Esophagus muscularis mucosa (tissue), 4 donors: ENCODE results near the gene TOR2A. TPM values are rescaled to one million over a fixed set of nuclear protein-coding genes. Genes with fewer than 3 reads are reported as not detected.

Source experiments
- DNase-seq: peaks from one replicate; pipeline ENCODE4 v3.0.0-alpha.2; 2017; ENCODE audit errors: extremely low spot score
- H3K27ac ChIP-seq, 4 donors: fragments of 200-600 bp; sonication (generic); replicated peaks in 1 of 4; 1 replicate in 3 of 4; 2 replicates in 1 of 4; pipeline ENCODE4 v1.5.1; 2016 to 2019; ENCODE audit warnings: mild to moderate bottlenecking in 1 of 4
- H3K27me3 ChIP-seq, 4 donors: fragments of 200-600 bp; sonication (generic); one replicate each; pipeline versions ENCODE4 v1.5.1 to v1.6.0; 2016 to 2019
- H3K36me3 ChIP-seq, 4 donors: fragments of 200-600 bp; sonication (generic); one replicate each; pipeline ENCODE4 v1.5.1; 2016 to 2019
- H3K4me1 ChIP-seq, 4 donors: fragments of 200-600 bp; sonication (generic); one replicate each; pipeline ENCODE4 v1.5.1; 2016 to 2019
- H3K4me3 ChIP-seq, 4 donors: fragments of 200-600 bp; sonication (generic); 1 replicate in 2 of 4; 2 replicates in 2 of 4; pipeline ENCODE4 v1.5.1; 2016 to 2019; ENCODE audit warnings: mild to moderate bottlenecking in 4 of 4, moderate library complexity in 1 of 4
- H3K9me3 ChIP-seq, 4 donors: fragments of 200-600 bp; sonication (generic); 1 replicate in 3 of 4; 2 replicates in 1 of 4; pipeline ENCODE4 v1.5.1; 2016 to 2019
- CTCF ChIP-seq, 3 experiments: fragments of 200-600 bp in 2 of 3; fragments of 450-650 bp in 1 of 3; sonication (generic) in 2 of 3; IDR thresholded peaks; one replicate each; pipeline ENCODE4 v1.5.1; 2017 to 2019; ENCODE audit warnings: antibody characterized with exemption in 3 of 3, mild to moderate bottlenecking in 2 of 3, moderate library complexity in 1 of 3
- EP300 ChIP-seq: sonication (generic); formaldehyde crosslinking; IDR thresholded peaks from one replicate; pipeline ENCODE4 v1.6.1; 2017; ENCODE audit warnings: antibody characterized with exemption
- POLR2A ChIP-seq: fragments of 450-650 bp; IDR thresholded peaks from one replicate; pipeline ENCODE4 v1.6.1; 2017; ENCODE audit warnings: antibody characterized with exemption, moderate library complexity, mild to moderate bottlenecking, low read depth
- POLR2AphosphoS5 ChIP-seq, 2 donors: sonication (generic); formaldehyde crosslinking; IDR thresholded peaks; one replicate each; pipeline ENCODE4 v1.6.1; 2017; ENCODE audit warnings: antibody characterized with exemption in 2 of 2
- WGBS: methylation state at CpG from one replicate; pipeline ENCODE4 v1.1.5; 2018; 5-methylcytosine and 5-hydroxymethylcytosine counted together
- intact Hi-C: fragments of 100-400 bp; cut with DNase I; formaldehyde crosslinking; loops from one replicate; pipeline ENCODE4 v1.15.1; 2023
- total RNA-seq, 4 donors: library from RNA; depleted of rRNA; stranded (reverse); fragments of >200 nt; gene quantifications; one replicate each; pipeline versions ENCODE4 v1.1.0 to v1.2.1, GENCODE V29; 2016

TOR2A gene
- total RNA-seq, 4 donors from 2014 or later: 5.4 to 9.2 (median 7.0) TPM

GRCh38 chr9:127693143-127693542 is 42.0 kb downstream of the TOR2A start:
- H3K4me3 ChIP-seq: no peak overlapping the region
- no peaks in the 10 kb centered on the region for H3K27me3 ChIP-seq
- peaks cover 13 to 64% (median 39%) of the 10 kb centered on the region in 4 donors for H3K36me3 ChIP-seq
- H3K4me1 ChIP-seq: no peaks in the 10 kb centered on the region
- no peaks in the 10 kb centered on the region for H3K9me3 ChIP-seq
- intact Hi-C loops: no loop called here
- no peak for DNase-seq
- no peak for TF ChIP-seq POLR2AphosphoS5 (IDR thresholded peaks at IDR 0.05)
- no peak for TF ChIP-seq EP300
- TF ChIP-seq CTCF (IDR thresholded peaks at IDR 0.05): no peak
- no peak for TF ChIP-seq POLR2A
- WGBS: 88% methylated on average over 7 of the region's 10 CpGs
- no peak overlapping the region for H3K27ac ChIP-seq

GRCh38 chr9:127692071-127692470 is 43.0 kb downstream of the TOR2A start:
- intact Hi-C loops: no loop called here
- H3K4me3 ChIP-seq: no peak overlapping the region
- no peaks in the 10 kb centered on the region for H3K9me3 ChIP-seq
- DNase-seq: no peak
- H3K27me3 ChIP-seq: no peaks in the 10 kb centered on the region
- no peak overlapping the region for H3K27ac ChIP-seq
- H3K4me1 ChIP-seq: no peaks in the 10 kb centered on the region
- 88% methylated on average over 20 of the region's 20 CpGs for WGBS
- no peak for TF ChIP-seq POLR2A
- TF ChIP-seq CTCF (IDR thresholded peaks at IDR 0.05): no peak
- TF ChIP-seq POLR2AphosphoS5 (IDR thresholded peaks at IDR 0.05): no peak
- no peak for TF ChIP-seq EP300
- H3K36me3 ChIP-seq: peaks cover 13 to 74% (median 47%) of the 10 kb centered on the region in 4 donors

- intact Hi-C loops: no loop called here
- H3K36me3 ChIP-seq: peaks cover 13 to 88% (median 53%) of the 10 kb centered on the region in 4 donors
- no peak overlapping the region for H3K4me3 ChIP-seq
- no peak overlapping the region for H3K27ac ChIP-seq
- H3K9me3 ChIP-seq: no peaks in the 10 kb centered on the region
- DNase-seq: no peak
- no peaks in the 10 kb centered on the region for H3K4me1 ChIP-seq
- WGBS: 94% methylated on average over 10 of the region's 10 CpGs
- H3K27me3 ChIP-seq: no peaks in the 10 kb centered on the region
- no peak for TF ChIP-seq CTCF (IDR thresholded peaks at IDR 0.05)
- no peak for TF ChIP-seq EP300
- TF ChIP-seq POLR2AphosphoS5 (IDR thresholded peaks at IDR 0.05): no peak
- TF ChIP-seq POLR2A: no peak
These were observed 44.4 kb downstream of the TOR2A start for GRCh38 chr9:127690735-127691134.

- no peak for TF ChIP-seq POLR2A
- TF ChIP-seq CTCF (IDR thresholded peaks at IDR 0.05): no peak
- TF ChIP-seq POLR2AphosphoS5 (IDR thresholded peaks at IDR 0.05): no peak
- DNase-seq: no peak
- Histone ChIP-seq H3K4me1 (no peaks in the 10 kb centered on the region), H3K9me3 (no peaks in the 10 kb centered on the region), H3K27ac (no peak overlapping the region), H3K36me3 (peaks cover 17 to 97% (median 61%) of the 10 kb centered on the region in 4 donors), H3K4me3 (no peak overlapping the region), H3K27me3 (no peaks in the 10 kb centered on the region)
- intact Hi-C loops: no loop called here
- WGBS: 90% methylated on average over 13 of the region's 13 CpGs
These were observed 45.6 kb downstream of the TOR2A start for GRCh38 chr9:127689329-127690000.
